Activated CD4-positive, alpha-beta T cell treated with anti-CD3 and anti-CD28 coated beads for 36 hours (primary cell): ENCODE data around the gene METRNL. TPM values are rescaled to one million over a fixed set of nuclear protein-coding genes. Genes with fewer than 3 reads are reported as not detected.

Experiments used
- ATAC-seq: fragments of 200-7000 bp; cut with Tn5 transposase; one replicate; pipeline ENCODE4 v1.10.0; 2021; ENCODE audit warnings: mild to moderate bottlenecking, moderate library complexity
- CTCF ChIA-PET: fragments of 350-600 bp; sonication (Branson Sonifier 250); formaldehyde crosslinking; loops from one replicate; lab custom pipeline; 2021; ENCODE audit warnings: antibody characterized with exemption; lab: Charles Lee
- POLR2A ChIA-PET: fragments of 350-600 bp; sonication (Branson Sonifier 250); formaldehyde crosslinking; loops from one replicate; lab custom pipeline; 2021; ENCODE audit warnings: antibody characterized with exemption, inconsistent platforms; lab: Charles Lee
- DNase-seq: peaks from one replicate; pipeline ENCODE4 v3.0.0-alpha.2; 2020
- H3K27ac Mint-ChIP-seq: one replicate; pipeline ENCODE4 v1.8.0; 2021; ENCODE audit warnings: mixed read lengths
- H3K27me3 Mint-ChIP-seq: one replicate; pipeline ENCODE4 v1.8.0; 2021; ENCODE audit warnings: mixed read lengths
- H3K36me3 Mint-ChIP-seq: one replicate; pipeline ENCODE4 v1.8.0; 2021; ENCODE audit warnings: low read depth, mixed read lengths
- H3K4me1 Mint-ChIP-seq: one replicate; pipeline ENCODE4 v1.8.0; 2021; ENCODE audit warnings: mixed read lengths
- H3K4me3 Mint-ChIP-seq: one replicate; pipeline ENCODE4 v1.8.0; 2021; ENCODE audit warnings: mild to moderate bottlenecking, moderate library complexity, mixed read lengths
- H3K9me3 Mint-ChIP-seq: one replicate; pipeline ENCODE4 v1.8.0; 2021; ENCODE audit warnings: low read depth, mixed read lengths
- intact Hi-C, 2 experiments: fragments of 100-400 bp; cut with DNase I in 1 of 2; cut with micrococcal nuclease in 1 of 2; formaldehyde crosslinking; loops; one replicate each; pipeline versions ENCODE4 v1.14.2 to v1.15.1; 2022 to 2024; cut with DNase I, micrococcal nuclease
- total RNA-seq, 2 experiments: library from RNA; stranded (reverse); gene quantifications; one replicate each; pipeline ENCODE4 v1.2.3, GENCODE V29; 2021

The METRNL gene
- total RNA-seq, 2 experiments from 2014 or later = 22.4 to 26.3 TPM

DNA sequence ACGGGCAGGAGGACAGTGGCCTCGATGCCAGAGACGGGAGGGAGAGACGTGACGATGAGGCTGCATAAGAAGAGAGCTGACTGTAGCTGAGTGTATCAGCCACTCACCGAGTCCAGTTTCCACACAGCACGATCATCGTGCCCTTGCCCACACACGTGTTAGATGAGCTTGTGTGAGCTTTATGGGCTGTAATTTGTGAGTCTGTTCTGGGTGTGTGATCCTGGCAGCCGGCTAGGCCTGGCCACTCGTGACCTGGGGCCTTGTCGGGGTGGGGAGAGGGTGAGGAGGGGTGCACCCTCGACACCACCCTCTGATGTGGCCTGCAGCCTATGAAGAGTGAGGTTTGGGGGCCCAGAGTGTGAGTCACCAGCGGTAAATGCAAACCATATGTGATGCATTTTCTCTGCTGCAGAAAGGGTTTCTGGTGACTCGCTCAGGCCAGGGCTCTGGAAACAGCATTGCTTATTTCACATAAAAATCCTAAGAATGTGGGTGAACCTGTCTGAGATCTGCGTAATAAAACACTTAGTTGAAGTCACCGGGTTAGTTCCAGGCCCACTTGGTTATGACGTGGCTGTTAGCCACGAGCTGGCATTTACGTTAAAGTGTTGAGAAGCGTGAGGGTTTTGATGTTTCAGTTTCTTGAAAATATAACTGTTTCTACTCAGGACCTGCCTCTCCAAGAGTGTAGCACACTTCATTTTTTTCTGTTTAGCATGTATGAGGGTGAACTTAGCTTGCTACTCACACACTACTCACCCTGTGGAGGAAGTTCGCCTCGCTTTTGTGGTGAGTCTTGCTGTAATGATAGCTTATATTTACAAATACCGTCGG lies 4.2 kb downstream of the METRNL start:
- POLR2A ChIA-PET = no interaction called here
- no peak overlapping the region for H3K4me3 Mint-ChIP-seq

DNA sequence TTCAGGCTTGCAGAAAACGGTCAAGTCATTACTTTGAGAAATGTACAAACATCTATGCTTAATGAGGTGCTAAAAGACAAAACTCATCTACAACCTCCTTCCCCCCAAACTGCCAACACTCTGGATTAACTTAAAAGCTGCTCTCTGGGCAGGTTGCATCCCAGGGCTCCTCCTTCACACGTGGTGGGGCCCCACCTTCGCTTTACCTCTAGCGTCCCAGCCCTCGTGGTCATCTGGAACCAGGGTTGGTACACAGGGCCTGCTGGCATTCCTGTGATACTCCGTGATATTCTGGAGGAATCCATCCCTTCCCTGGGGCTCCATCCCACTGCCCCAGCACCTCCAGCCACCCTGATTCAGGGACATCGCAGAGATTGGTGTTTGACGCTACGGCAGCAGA lies 4.8 kb downstream of the METRNL start:
- POLR2A ChIA-PET = no interaction called here
- no peak overlapping the region for H3K4me3 Mint-ChIP-seq
- H3K36me3 Mint-ChIP-seq = peaks cover 6% of the 10 kb centered on the region
- H3K9me3 Mint-ChIP-seq = no peaks in the 10 kb centered on the region
- CTCF ChIA-PET = interaction anchor here (0.6 to 1.2 kb wide), 6 partner anchors 35 to 248 kb away, joined by 3 to 5 read pairs (median 3); partner anchors contain the start of gene ZNF750
- H3K27ac Mint-ChIP-seq = peak overlapping the region; percentile 89
- peaks cover 33% of the 10 kb centered on the region for H3K4me1 Mint-ChIP-seq
- intact Hi-C loops = loop anchor here in 1 of 2 experiments (5.0 kb wide), 1 partner anchor 207 kb away; no protein-coding TSS in a partner anchor
- no peak for DNase-seq
- ATAC-seq = no peak
- no peaks in the 10 kb centered on the region for H3K27me3 Mint-ChIP-seq

More for the DNA sequence above, 4.2 kb downstream of the METRNL start:
- H3K27ac Mint-ChIP-seq = peak overlapping the region; percentile 89
- intact Hi-C loops = loop anchor here in 1 of 2 experiments (1.0 to 5.0 kb wide), 2 partner anchors 117 to 206 kb away; no protein-coding TSS in a partner anchor
- no peaks in the 10 kb centered on the region for H3K9me3 Mint-ChIP-seq
- CTCF ChIA-PET = interaction anchor here (0.6 to 1.2 kb wide), 6 partner anchors 35 to 247 kb away, joined by 3 to 5 read pairs (median 3); partner anchors contain the start of gene ZNF750
- ATAC-seq = peak; percentile 74
- no peaks in the 10 kb centered on the region for H3K27me3 Mint-ChIP-seq
- peak; percentile 80 for DNase-seq
- H3K4me1 Mint-ChIP-seq = peaks cover 33% of the 10 kb centered on the region
- peaks cover 6% of the 10 kb centered on the region for H3K36me3 Mint-ChIP-seq

DNA sequence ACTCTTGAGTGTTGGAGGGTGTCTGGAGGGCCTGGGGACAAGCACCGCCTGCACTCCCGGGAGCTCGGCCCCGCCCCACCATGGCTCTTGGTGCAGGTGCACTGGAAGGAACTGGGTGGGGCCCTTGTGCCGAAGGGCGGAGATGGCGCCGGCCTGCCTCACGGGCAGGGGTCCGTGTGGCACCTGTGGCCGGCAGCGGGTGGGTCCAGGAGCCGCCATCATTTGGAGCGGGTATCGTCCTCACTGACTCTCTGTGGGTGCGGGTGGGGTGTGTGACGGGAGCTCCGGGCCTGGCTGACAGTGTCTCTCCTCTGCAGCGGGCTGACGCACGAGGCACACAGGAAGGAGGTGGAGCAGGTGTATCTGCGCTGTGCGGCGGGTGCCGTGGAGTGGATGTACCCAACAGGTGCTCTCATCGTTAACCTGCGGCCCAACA lies 5.2 kb downstream of the METRNL start:
- Mint-ChIP-seq H3K36me3 (peaks cover 6% of the 10 kb centered on the region), H3K4me3 (no peak overlapping the region), H3K27me3 (no peaks in the 10 kb centered on the region), H3K27ac (peak overlapping the region; percentile 89), H3K9me3 (no peaks in the 10 kb centered on the region), H3K4me1 (peaks cover 33% of the 10 kb centered on the region)
- intact Hi-C loops = loop anchor here in 1 of 2 experiments (5.0 kb wide), 1 partner anchor 207 kb away; no protein-coding TSS in a partner anchor
- DNase-seq = no peak
- ATAC-seq = no peak
- ChIA-PET POLR2A (interaction anchor here (0.6 kb wide), 1 partner anchor 473 kb away, joined by 4 read pairs; no protein-coding TSS in a partner anchor), CTCF (interaction anchor here (0.6 to 1.2 kb wide), 3 partner anchors 36 to 248 kb away, joined by 3 to 5 read pairs (median 3); partner anchors contain the start of gene ZNF750)

DNA sequence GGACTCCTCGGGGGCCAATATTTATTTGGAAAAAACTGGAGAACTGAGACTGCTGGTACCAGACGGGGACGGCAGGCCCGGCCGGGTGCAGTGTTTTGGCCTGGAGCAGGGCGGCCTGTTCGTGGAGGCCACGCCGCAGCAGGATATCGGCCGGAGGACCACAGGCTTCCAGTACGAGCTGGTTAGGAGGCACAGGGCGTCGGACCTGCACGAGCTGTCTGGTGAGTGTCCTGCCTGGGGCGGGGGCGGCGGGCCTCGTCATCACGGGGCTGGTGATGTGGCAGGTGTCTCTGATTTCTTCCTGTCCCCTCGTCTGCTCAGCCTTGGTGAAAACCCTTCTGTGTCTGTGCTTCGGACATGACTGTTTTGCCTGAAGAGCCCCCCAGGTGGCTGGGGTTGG lies 5.7 kb downstream of the METRNL start:
- intact Hi-C loops = no loop called here

DNA sequence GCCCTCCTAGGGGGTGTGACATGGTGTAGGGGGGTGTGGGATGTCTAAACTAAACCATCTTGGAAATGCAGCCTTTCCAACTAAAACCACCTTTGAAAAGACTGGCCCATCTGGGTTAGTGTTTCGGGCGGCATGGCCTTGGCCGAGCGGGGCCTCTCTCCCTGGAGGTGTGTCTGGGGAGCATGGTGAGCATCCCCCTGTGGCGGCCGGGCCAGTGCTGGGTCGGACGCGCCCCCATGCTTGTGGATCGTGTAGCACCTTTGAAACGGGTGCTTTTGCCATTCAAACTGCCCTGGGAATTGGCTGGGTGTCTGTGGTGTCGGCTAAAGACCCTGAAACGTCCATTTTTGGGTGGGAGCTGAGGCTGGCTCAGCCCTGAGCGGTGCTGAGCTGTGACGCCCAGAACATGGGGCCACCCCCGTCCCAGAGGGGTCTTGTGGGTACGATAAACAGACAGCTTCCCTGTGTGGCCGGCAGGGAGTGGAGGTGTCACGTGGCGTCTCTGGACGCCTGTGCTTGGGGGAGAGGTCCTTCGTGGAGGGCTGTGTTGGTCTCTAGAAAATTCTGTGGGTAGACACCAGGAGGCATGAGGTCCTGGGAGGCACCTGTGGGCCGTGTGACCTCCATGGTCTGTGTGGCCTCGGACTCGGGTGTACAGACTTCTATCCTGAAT lies 6.3 kb downstream of the METRNL start:
- intact Hi-C loops = no loop called here

More for the DNA sequence above, 5.7 kb downstream of the METRNL start:
- DNase-seq (no peak), ATAC-seq (no peak)
- Mint-ChIP-seq H3K4me3 (no peak overlapping the region), H3K36me3 (peaks cover 6% of the 10 kb centered on the region), H3K4me1 (peaks cover 33% of the 10 kb centered on the region), H3K27ac (no peak overlapping the region), H3K27me3 (no peaks in the 10 kb centered on the region), H3K9me3 (no peaks in the 10 kb centered on the region)
- POLR2A ChIA-PET = interaction anchor here (0.6 kb wide), 1 partner anchor 473 kb away, joined by 4 read pairs; no protein-coding TSS in a partner anchor
- CTCF ChIA-PET = no interaction called here

DNA sequence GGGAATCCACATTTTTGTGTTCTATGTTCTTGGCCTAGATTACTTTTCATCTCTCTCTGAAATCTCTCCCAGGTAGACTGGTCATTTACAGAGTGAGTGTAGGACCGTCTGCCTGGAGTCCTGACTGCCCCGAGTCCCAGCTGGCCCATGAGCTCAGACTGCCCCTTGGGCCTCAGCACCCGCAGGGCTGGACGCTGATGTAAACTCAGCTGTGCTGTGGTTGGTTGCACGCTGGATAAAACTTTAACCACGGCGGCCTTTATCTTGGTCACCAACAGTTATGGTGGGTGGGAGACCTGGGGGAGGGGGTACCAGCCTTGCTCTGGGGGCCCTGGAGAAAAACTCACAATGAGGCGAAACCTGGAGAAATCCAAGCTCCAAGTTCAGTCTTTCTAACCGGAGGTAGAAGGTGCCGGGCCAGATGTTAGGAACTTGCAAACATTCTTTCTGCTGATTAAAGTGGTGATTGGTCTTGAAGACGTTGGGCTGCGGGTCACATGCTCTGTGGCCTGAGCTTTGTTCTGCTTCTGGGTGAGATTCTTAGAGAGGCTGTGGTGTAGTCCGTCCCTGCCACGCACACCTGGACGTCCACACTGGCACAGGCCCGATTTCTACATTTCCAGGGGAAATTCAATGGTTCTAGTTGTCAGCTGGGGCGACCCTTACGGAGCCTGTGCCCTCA lies 6.9 kb downstream of the METRNL start:
- Mint-ChIP-seq H3K4me1 (peaks cover 33% of the 10 kb centered on the region), H3K27me3 (no peaks in the 10 kb centered on the region), H3K27ac (no peak overlapping the region), H3K4me3 (no peak overlapping the region), H3K9me3 (no peaks in the 10 kb centered on the region), H3K36me3 (peaks cover 6% of the 10 kb centered on the region)
- intact Hi-C loops = no loop called here
- ChIA-PET CTCF (no interaction called here), POLR2A (no interaction called here)
- ATAC-seq (no peak), DNase-seq (no peak)

More for the DNA sequence above, 6.3 kb downstream of the METRNL start:
- no peak for ATAC-seq
- DNase-seq = no peak
- ChIA-PET POLR2A (no interaction called here), CTCF (no interaction called here)
- Mint-ChIP-seq H3K4me1 (peaks cover 33% of the 10 kb centered on the region), H3K9me3 (no peaks in the 10 kb centered on the region), H3K4me3 (no peak overlapping the region), H3K27me3 (no peaks in the 10 kb centered on the region), H3K36me3 (peaks cover 6% of the 10 kb centered on the region), H3K27ac (no peak overlapping the region)

DNA sequence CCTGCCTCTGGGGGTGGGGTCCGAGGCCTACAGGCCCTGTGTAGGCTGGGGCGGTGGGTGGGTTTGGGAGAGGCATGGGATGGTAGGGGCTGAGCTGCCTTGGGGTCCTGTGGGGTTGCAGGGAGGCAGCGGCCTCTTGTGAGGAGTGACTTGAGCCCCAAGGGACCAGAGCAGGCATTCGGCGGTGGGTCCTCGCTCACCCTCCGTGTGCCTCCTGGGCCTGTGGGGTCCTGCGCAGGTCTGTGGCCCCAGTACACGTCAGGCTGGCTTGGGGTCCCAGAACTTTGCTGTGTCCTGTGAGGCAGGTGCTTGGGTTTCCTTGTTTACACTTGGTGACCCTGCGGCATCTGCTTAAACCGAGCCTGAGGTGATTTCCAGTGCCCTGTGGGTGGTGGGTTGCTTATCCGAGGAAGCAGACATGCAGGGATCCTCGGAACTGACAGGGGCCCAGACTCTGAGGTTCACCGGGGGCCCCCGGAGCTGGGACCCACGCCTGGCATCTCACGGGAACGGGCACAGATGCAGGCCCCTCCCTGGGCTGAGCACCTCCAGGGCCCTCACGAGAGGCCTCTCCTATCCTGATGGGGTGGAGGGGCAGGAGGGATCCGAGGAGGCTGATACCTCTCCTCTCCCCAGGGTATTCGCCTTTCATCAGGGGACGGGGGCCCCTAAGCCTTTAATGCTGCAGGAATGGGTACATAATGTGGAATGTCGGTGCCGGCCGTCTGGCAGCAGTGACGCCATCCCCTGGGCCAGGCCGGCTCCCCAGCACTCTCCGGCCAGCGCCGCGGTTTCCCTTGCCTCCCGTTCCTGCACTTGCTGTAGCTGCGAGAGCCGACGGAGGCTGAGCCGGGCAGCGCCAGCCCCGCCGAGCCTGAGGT lies 7.7 kb downstream of the METRNL start:
- H3K27me3 Mint-ChIP-seq = no peaks in the 10 kb centered on the region
- POLR2A ChIA-PET = no interaction called here
- H3K4me3 Mint-ChIP-seq = no peak overlapping the region
- CTCF ChIA-PET = no interaction called here
- intact Hi-C loops = no loop called here
- no peak overlapping the region for H3K27ac Mint-ChIP-seq
- peaks cover 4% of the 10 kb centered on the region for H3K36me3 Mint-ChIP-seq
- DNase-seq (no peak), ATAC-seq (no peak)
- peaks cover 29% of the 10 kb centered on the region for H3K4me1 Mint-ChIP-seq
- H3K9me3 Mint-ChIP-seq = no peaks in the 10 kb centered on the region

DNA sequence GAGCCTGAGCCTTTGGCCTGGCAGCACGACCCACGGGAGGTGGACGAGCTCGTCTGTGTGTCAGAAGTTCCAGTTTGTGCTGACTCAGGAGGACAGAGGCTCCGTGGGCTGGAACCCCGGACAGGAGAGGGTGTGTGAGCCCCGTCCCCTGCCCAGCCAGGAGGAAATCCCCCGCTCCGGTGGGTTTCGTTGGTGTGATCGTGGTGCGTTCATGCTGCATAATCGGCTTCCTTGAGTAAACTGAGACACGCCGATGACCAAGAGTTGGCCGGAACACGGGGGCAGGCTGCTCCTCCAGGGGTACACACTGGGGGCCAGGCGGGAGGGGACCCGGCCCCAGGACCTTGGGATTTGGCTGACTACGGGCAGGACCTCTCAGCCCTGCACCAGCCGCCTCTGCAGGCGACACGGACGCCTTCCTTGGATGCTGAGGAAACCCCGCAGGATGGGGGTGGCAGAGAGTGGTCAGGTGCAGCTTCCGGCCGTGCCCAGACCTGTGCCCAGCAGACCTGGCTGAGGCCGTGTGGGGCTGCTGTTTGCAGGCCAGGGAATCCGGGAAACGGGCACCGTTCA lies 8.5 kb downstream of the METRNL start:
- Mint-ChIP-seq H3K27me3 (no peaks in the 10 kb centered on the region), H3K4me3 (no peak overlapping the region), H3K4me1 (peaks cover 22% of the 10 kb centered on the region), H3K36me3 (peaks cover 2% of the 10 kb centered on the region), H3K27ac (no peak overlapping the region), H3K9me3 (no peaks in the 10 kb centered on the region)
- DNase-seq (no peak), ATAC-seq (no peak)
- intact Hi-C loops = no loop called here
- ChIA-PET POLR2A (no interaction called here), CTCF (no interaction called here)

DNA sequence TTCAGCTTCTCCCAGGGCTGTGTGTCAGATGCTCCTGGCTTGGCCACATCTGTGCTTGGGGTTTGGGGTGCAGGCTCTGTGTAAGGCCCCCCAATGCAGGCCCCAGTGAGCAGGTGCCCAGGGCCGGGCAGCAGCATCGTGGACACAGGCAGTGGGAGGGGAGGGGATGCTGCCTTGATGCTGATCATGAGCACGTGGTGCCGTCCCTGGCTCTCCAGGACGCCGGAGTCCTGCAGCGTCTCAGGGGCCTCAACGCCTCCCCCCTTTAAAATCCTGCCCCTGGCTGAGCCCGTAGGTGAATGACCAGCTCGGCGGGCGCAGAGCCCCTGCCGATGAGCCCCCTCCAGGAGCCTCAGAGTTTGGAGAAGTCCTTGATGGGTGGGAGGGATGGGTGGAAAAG lies 9.0 kb downstream of the METRNL start:
- peaks cover 16% of the 10 kb centered on the region for H3K4me1 Mint-ChIP-seq
- no peak overlapping the region for H3K4me3 Mint-ChIP-seq
- ChIA-PET POLR2A (no interaction called here), CTCF (no interaction called here)
- DNase-seq = no peak
- peaks cover 2% of the 10 kb centered on the region for H3K36me3 Mint-ChIP-seq
- no peaks in the 10 kb centered on the region for H3K9me3 Mint-ChIP-seq
- H3K27ac Mint-ChIP-seq = no peak overlapping the region
- no peak for ATAC-seq
- intact Hi-C loops = no loop called here
- H3K27me3 Mint-ChIP-seq = no peaks in the 10 kb centered on the region

DNA sequence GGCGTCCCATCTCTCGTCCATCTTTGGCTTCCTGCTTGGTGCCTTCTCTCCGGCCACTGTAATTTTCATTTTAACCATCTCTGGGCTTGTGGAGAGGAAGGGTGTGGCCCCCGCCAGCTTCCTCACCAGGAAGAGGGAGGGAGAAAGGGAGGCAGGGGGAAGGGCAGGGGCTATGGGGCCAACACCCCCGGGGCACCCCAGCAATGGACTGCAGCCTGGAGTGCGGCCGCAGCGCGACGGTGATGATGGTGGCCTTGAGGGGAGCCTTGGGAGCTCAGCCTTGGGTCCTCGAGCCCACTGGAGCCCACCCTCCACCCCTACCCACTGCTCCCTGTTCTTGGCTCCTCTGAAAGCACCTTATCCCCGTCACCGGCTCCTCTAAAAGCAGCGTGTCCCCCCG lies 9.5 kb downstream of the METRNL start:
- H3K4me1 Mint-ChIP-seq = peaks cover 11% of the 10 kb centered on the region
- no peaks in the 10 kb centered on the region for H3K27me3 Mint-ChIP-seq
- H3K27ac Mint-ChIP-seq = no peak overlapping the region
- intact Hi-C loops = no loop called here
- no peaks in the 10 kb centered on the region for H3K9me3 Mint-ChIP-seq
- H3K4me3 Mint-ChIP-seq = no peak overlapping the region
- DNase-seq (no peak), ATAC-seq (no peak)
- peaks cover 2% of the 10 kb centered on the region for H3K36me3 Mint-ChIP-seq
- POLR2A ChIA-PET = no interaction called here
- CTCF ChIA-PET = no interaction called here
